DMS114 treated with DMSO at 0.1 percent for 48 hours (cell line): Measurements from ENCODE around the gene IFNLR1.

ENCODE experiments used
- DNase-seq: peaks from one replicate; lab custom pipeline; 2025; ENCODE audit not compliant: unreplicated experiment; lab: John Stamatoyannopoulos, UW

The IFNLR1 gene

DNA sequence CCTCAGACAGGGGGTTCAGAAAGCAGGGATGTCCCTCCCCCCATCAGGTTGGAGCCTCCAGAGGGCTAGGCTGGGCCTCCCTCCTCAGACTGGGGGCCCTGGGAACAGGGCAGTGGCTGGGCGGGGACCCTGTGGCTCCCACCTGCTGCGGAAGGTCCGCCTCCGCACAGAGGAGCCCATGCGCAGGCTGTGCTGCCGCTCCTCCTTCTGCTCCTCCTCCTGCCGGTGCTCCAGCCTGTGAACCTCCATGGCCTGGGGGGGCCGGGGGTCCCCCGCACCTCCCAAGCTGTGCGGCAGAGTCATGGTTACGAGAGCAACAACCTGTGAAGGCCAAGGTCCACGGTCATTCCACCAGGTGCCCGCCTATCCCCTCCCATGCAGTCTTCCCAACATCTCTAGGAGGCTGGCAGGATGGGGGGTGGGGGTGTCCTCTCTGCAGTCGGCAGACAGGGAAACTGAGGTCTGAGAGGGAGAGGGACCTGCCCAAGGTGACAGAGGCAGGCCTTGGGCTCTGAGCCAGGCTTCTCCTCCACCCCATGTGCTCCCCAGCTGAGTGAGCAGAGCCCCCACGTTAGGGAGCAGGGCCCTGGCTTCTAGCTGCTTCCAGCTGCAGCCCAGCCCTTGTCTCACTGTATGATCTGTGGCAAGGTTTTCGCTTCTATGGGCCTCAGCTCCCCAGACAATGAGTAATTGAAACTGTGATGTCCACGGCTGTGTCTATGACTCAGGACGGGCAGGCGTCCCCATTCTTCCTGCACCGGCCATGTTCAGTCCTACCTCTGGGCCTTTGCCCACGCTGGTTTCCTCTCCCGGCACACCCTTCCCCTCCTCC, 78.5 kb downstream of the IFNLR1 start:
- no peak for DNase-seq

DNA sequence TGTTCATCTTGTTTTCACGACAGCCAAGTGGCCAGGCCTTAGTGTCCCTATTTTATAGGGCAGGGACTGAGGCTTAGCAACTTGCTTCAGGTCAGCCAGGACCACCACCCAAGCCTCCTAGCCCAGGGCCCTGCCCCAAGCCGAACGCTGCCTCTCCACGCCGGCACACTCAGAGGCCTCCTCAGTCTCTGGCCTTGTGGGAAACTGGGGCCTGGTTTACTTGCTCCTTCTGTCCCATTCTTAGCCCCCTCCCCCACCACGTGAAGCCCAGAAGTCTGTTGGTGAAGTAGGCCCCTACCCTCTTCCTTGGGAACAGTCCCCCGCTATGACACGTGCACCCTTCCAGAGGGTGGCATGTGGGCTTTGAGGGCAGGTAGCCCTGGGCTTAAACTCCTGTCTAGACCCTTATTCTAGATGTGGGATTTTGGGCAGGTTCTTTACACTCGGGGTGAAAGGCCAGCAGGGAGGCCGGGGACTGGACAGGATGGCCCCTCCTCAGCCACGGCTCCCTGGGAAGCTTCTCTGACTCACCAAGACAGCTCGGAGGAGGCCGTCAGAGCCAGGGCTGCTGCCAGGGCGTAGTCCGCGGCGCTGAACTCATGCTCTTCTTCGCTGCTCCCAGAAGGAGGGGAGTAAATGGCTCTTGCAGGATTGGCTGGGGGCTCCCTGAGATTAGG, 79.5 kb downstream of the IFNLR1 start:
- DNase-seq, result no peak

DNA sequence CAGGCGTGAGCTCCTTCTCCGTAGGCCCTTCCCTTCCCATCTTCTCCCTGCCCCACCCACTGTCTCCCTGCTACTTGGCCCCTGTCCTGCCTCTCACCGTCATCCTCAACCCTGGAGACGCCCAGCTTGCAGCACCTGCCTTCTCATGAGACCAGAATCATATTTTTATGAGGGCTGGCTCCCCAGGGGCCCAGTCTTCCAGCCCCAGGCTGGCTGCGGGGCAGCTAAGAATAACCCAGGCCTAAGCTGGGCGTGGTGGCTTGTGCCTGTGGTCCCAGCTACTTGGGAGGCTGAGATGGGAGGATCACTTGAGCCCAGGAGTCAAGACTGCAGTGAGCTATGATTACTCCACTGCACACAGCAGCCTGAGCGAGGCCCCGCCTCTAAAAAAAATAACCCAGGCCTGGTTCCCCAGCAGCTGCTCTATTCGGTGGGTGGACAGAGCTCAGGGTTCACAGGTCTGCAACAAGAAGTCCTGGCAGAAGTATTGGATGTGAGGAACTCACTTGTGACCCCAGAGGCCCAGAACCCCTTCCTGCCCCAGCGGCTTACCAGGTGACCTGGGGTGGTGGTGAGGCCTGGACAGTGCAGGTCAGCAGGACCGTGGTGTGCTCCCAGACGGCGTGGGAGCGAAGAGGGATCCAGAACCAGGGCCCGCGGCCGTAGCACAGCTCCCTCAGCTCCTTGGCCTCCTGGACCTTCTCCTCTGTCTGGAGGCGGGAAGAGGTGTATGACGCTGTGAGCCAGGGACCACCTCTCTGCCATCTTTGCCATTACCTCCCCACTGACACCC, 81.5 kb downstream of the IFNLR1 start:
- DNase-seq, result no peak

DNA sequence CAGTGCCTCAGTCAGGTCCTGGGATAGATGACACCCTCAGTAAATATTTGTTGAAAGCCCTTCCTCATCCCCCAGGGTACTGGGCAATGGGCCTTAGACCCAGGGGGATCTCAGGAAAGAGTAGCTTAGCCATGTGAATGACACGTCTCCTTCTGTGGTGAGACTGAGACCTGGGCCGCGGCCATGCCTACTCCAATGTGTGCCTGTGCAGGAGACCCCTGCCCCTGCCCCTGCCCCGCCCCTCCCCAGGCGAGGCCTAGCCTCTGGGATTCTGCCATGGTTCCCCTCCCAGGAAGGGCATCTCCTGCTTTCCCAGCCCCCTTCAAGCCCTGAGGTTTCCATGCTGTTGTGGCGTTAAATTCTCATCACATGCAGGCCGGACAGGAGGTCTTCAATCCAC, 82.2 kb downstream of the IFNLR1 start:
- no peak for DNase-seq
